HG03280 (cell line): ENCODE data around the gene GALNT12.

Source experiments
- ATAC-seq: cut with Tn5 transposase; IDR thresholded peaks from one replicate; pipeline ENCODE4 v1.9.1; 2021; ENCODE audit warnings: mild to moderate bottlenecking, moderate library complexity; ENCODE audit not compliant: unreplicated experiment

Gene GALNT12

GRCh38 chr9:98781588-98782383, 25.7 kb upstream of the GALNT12 start:
- ATAC-seq: no peak

GRCh38 chr9:98783518-98784226, 23.8 kb upstream of the GALNT12 start:
- no peak for ATAC-seq

- no peak for ATAC-seq
Measured at GRCh38 chr9:98784831-98785806, 22.4 kb upstream of the GALNT12 start.

GRCh38 chr9:98786750-98787510, 20.5 kb upstream of the GALNT12 start:
- ATAC-seq: no peak

DNA sequence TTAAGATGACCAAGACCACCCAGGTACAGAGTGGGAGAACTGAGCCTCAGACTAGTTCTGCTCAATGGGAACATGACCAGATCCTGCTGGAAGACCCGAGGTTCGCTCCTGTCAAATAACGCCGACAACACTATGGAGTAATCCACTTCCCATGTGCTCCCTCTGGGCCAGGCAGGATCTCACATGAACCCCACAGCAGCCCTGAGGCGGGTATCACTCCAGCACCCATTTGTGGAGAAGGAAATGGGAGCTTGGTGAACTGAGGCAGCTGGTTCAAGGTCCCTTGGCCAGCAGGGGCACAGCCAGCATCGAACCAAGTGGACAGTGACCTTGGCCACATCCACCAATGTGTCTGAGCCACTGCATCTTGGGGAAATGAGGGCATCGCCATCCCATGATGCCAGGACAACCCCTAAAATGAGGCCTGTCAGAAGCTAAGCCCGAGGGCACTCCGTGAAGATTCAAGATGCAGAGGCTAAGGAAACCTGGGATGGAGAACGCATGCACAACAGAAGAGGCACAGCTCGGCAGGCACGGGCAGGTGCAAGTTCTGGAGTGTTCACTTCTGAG, 19.6 kb upstream of the GALNT12 start:
- no peak for ATAC-seq

- no peak for ATAC-seq
Measured at GRCh38 chr9:98789483-98790133, 17.9 kb upstream of the GALNT12 start.

GRCh38 chr9:98790134-98790841, 17.2 kb upstream of the GALNT12 start:
- ATAC-seq: no peak

- no peak for ATAC-seq
Measured at GRCh38 chr9:98790842-98791607, 16.4 kb upstream of the GALNT12 start.

GRCh38 chr9:98791608-98792490, 15.6 kb upstream of the GALNT12 start:
- no peak for ATAC-seq

DNA sequence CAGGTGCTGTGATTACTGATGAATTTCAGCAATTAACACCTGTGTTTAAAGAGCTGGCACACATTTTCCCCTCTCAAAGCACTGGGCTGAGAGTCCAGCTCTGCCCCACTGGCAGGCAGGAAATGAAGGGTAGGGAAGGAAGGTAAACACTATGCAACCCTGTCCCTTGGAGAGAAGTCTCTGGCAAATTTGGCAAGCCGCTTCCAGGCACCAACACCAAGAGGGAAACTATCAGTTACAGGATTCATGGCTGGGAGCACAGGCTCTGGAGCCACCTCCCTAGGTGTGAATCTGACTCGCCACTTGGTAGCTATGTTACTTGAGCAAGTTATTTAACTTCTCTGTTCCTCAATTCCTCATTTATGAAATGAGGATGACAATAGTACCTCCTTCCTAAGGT, 14.4 kb upstream of the GALNT12 start:
- no peak for ATAC-seq

GRCh38 chr9:98794802-98795201, 12.7 kb upstream of the GALNT12 start:
- ATAC-seq: no peak

GRCh38 chr9:98795295-98795955, 12.0 kb upstream of the GALNT12 start:
- ATAC-seq: no peak

GRCh38 chr9:98795970-98796363, 11.5 kb upstream of the GALNT12 start:
- ATAC-seq: peak; percentile 36

DNA sequence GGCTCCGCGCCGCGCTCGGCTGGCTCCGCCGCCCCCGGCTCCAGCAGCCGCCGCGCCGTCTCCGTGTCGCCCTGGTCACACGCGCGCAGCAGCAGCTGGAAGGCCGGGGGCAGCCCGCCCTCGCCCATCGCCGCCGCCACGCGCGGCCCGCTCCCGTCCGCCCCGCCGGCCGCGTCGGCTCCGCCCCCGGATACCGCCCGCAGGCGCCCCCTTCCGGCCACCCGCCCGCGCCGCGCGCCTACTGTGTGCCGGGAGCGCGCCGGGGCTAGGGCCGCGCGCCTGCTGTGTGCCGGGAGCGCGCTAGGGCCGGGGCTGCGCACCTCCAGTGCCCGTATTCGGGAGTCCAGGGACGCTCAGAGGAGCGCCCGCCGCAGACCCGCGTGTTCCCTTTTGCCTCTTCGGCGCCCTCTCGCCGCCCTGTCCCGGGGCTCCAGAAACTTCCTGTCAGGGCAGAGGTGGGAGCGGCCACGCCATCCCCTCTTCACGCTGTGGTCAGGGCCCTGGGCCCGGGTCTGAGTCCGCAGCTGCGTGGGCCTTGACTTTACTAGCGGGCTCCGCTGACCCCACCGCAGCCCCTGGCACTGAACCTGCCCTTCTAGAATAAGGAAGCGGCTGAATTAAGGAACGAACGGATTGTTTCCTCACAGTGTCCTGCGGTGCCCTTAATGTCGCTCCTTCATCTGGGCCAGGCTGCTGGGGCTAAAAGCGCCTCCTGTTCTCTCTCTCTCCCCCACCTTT, 10.9 kb upstream of the GALNT12 start, which contains the start of gene ANKS6:
Gene ANKS6, minus strand, starts transcription at position 192 of the 738 bp plus-strand sequence. Its CDS starts 64 bp downstream, at position 128.
- ATAC-seq: peak; percentile 88

DNA sequence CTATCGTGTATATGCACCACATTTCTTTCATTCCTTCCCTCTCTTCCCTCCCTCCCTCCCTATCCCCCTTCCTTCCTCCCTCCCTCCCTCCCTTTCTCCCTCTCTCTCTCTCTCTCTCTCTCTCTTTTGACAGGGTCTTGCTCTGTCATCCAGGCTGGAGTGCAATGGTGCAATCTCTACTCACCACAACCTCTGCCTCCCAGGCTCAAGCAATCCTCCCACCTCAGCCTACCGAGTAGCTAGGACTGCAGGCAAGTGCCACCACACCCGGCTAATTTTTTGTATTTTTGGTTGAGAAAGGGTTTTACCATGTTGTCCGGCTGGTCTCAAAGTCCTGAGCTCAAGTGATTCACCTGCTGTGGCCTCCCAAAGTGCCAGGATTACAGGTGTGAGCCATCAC, 10.0 kb upstream of the GALNT12 start:
- ATAC-seq: no peak

DNA sequence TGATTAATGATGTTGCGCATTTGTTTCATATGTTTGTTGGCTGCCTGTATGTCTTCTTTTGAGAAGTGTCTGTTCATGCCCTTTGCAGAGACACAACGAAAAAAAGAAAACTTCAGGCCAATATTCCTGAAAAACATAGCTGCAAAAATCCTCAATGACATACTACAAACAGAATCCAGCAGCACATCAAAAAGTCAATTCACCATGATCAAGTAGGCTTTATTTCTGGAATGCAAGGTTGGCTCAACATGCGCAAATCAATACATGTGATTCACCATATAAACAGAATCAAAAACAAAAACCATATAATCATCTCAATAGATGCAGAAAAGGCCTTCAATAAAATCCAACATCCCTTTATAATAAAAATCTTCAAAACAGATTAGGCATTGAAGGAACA, 9.2 kb upstream of the GALNT12 start:
- ATAC-seq: no peak
